OCI-LY7 (cell line): ENCODE measurements around the gene SNAPC4.

Source experiments
- CTCF ChIP-seq: fragments of 200-600 bp; sonication (generic); conservative IDR thresholded peaks from 2 replicates; pipeline ENCODE4 v1.5.1; 2014; ENCODE audit warnings: mild to moderate bottlenecking, antibody characterized with exemption, low read length, moderate library complexity, mixed read lengths
- EZH2phosphoT487 ChIP-seq: fragments of 200-600 bp; sonication (generic); IDR thresholded peaks from 2 replicates; pipeline ENCODE4 v1.6.1; 2018; ENCODE audit warnings: low read depth, borderline replicate concordance, mild to moderate bottlenecking, mixed run types, antibody characterized with exemption, low read length, moderate library complexity, mixed read lengths

DNA sequence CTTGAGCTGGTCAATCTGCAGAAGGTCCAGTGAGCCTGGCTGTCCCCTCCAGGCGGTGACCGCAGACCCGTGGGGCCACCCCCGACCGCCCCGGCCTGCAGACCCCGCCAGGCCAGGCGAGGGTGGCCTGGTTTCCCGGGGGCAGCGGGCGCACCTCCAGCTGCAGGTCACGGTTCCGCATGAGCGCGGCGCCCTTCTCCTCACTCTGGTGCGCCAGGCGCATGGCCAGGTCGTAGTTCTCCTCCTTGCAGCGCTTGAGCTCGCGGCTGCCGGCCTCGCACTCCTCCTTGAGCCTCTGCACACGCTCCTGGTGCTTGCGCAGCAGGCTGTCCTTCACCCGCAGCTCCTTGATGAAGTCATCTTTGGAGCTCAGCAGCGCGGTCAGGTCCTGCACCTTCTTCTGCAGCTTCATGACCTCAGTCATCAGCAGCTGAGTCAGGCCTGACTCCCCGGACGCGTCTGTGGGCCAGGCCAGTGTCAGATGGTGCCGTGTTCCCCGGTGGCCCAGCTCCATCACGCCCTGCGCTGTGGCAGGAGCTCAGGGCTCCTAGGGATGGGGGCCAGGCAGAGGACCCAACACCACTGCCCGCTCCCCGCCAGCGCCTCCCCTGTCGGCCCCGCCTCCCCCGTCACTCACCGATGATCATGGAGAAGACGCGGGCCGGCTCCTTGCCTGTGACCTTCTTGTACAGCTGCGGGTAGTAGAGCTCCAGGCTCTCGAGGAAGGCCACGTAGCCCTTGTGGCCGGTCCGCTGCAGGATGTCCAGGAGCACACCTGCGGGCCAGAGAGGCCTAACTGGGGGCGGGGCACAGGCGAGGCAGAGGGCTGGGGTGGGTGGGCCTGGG is 29.1 kb downstream of the SNAPC4 start:
- TF ChIP-seq CTCF (no peak), EZH2phosphoT487 (no peak)
